ENCODE measurements around the gene ARHGAP28. TPM values are rescaled to one million over a fixed set of nuclear protein-coding genes. Genes with fewer than 3 reads are reported as not detected.
A peak's percentile ranks its signal among the peaks of the same experiment; 100 is the strongest.

ARHGAP28 gene
- total and polyA plus RNA-seq, 7 experiments from 2014 or later, result not detected

DNA sequence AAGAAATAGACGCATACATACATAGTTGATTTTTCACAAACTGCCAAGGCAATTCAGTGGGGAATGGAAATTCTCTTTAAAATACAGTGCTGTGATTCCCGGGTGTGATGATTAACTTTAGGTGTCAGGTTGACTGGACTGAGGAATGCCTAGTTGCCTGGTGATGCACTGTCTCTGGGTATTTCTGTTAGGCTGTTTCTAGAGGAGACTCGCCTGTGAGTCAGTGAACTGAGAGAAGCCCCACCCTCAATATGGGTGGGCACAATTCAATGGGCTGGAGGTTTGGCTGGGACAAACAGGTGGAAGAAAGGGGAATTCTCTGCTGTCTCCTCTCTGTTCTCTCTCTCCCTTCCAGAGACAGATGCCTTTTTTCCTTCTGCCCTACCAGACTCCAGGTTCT, 187.6 kb downstream of the ARHGAP28 start:
- H3K27me3 ChIP-seq (ENCODE audit: control insufficient read depth in 2 of 2, insufficient read depth in 2 of 2, low read length in 2 of 2), result no peaks in the 10 kb centered on the region
- intact Hi-C loops (cut with micrococcal nuclease), result no loop called here
- H3K4me3 Mint-ChIP-seq, result no peak overlapping the region
- H3K27ac ChIP-seq (ENCODE audit: low read depth, low read length), result no peak overlapping the region
- CTCF ChIA-PET, result no interaction called here
- peaks cover 0 to 2% (median 0%) of the 10 kb centered on the region in 7 donors for H3K4me1 Mint-ChIP-seq
- peaks cover 0 to 20% (median 2%) of the 10 kb centered on the region in 5 donors for H3K27me3 Mint-ChIP-seq
- POLR2A ChIA-PET, result no interaction called here
- H3K27ac Mint-ChIP-seq, result no peak overlapping the region
- H3K4me3 ChIP-seq (ENCODE audit: low read length), result no peak overlapping the region
- no peaks in the 10 kb centered on the region for H3K4me1 ChIP-seq (ENCODE audit: control insufficient read depth in 2 of 2, insufficient read depth in 2 of 2, low read length in 2 of 2)
- H3K9me3 ChIP-seq (ENCODE audit: control insufficient read depth in 2 of 3, low read length in 3 of 3), result no peaks in the 10 kb centered on the region
- no peaks in the 10 kb centered on the region for H3K36me3 Mint-ChIP-seq
- no peak for ATAC-seq
- no peak for DNase-seq
- no peaks in the 10 kb centered on the region for H3K36me3 ChIP-seq (ENCODE audit: control insufficient read depth in 2 of 3, insufficient read depth in 3 of 3, low read length in 3 of 3)
- H3K9me3 Mint-ChIP-seq, result peaks cover 0 to 6% (median 2%) of the 10 kb centered on the region in 11 donors

GRCh38 chr18:6920099-6920955, 190.8 kb downstream of the ARHGAP28 start:
- CTCF ChIA-PET, result no interaction called here
- peaks cover 0 to 2% (median 0%) of the 10 kb centered on the region in 7 donors for H3K4me1 Mint-ChIP-seq

DNA sequence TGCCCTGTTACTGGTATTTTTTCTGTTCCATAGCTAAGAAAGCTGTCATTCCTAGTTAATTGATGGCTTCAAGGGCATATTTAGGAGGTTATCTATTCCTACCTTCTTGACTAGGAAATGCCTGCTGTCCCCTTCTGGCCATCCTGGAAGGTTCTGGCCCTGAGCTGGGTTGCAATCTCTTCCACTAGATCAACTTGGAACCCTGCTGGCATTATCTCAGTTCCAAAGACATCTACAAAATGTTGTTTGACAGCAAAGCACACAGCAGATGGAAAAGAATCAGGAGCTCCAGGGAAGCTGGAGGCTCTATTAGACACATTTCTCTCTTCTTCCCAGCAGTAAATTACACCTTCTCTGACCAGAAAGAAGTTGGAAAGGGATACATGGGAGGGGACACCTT, 192.1 kb downstream of the ARHGAP28 start:
- H3K27me3 Mint-ChIP-seq, result peaks cover 0 to 20% (median 2%) of the 10 kb centered on the region in 5 donors
- peaks cover 0 to 11% (median 3%) of the 10 kb centered on the region in 11 donors for H3K9me3 Mint-ChIP-seq
- no peak overlapping the region for H3K27ac Mint-ChIP-seq
- no peak for DNase-seq
- H3K4me1 Mint-ChIP-seq, result peaks cover 0 to 2% (median 0%) of the 10 kb centered on the region in 7 donors
- Histone ChIP-seq H3K27me3 (ENCODE audit: control insufficient read depth in 2 of 2, insufficient read depth in 2 of 2, low read length in 2 of 2) (no peaks in the 10 kb centered on the region), H3K9me3 (ENCODE audit: control insufficient read depth in 2 of 3, low read length in 3 of 3) (no peaks in the 10 kb centered on the region), H3K4me1 (ENCODE audit: control insufficient read depth in 2 of 2, insufficient read depth in 2 of 2, low read length in 2 of 2) (no peaks in the 10 kb centered on the region), H3K4me3 (ENCODE audit: low read length) (no peak overlapping the region), H3K36me3 (ENCODE audit: control insufficient read depth in 2 of 3, insufficient read depth in 3 of 3, low read length in 3 of 3) (no peaks in the 10 kb centered on the region), H3K27ac (ENCODE audit: low read depth, low read length) (no peak overlapping the region)
- ChIA-PET CTCF (no interaction called here), POLR2A (no interaction called here)
- intact Hi-C loops (cut with micrococcal nuclease), result no loop called here
- H3K36me3 Mint-ChIP-seq, result no peaks in the 10 kb centered on the region
- no peak overlapping the region for H3K4me3 Mint-ChIP-seq
- ATAC-seq, result no peak

More at GRCh38 chr18:6920099-6920955, 190.8 kb downstream of the ARHGAP28 start:
- intact Hi-C loops (cut with micrococcal nuclease), result no loop called here
- Mint-ChIP-seq H3K9me3 (peaks cover 0 to 11% (median 3%) of the 10 kb centered on the region in 11 donors), H3K4me3 (peak overlapping the region in 1 of 10 donors; percentile 4), H3K27ac (peak overlapping the region in 2 of 9 donors; percentile 32 to 76), H3K36me3 (no peaks in the 10 kb centered on the region), H3K27me3 (peaks cover 0 to 20% (median 2%) of the 10 kb centered on the region in 5 donors)
- no peaks in the 10 kb centered on the region for H3K36me3 ChIP-seq (ENCODE audit: control insufficient read depth in 2 of 3, insufficient read depth in 3 of 3, low read length in 3 of 3)
- no peaks in the 10 kb centered on the region for H3K27me3 ChIP-seq (ENCODE audit: control insufficient read depth in 2 of 2, insufficient read depth in 2 of 2, low read length in 2 of 2)
- POLR2A ChIA-PET, result no interaction called here
- no peak overlapping the region for H3K4me3 ChIP-seq (ENCODE audit: low read length)
- H3K4me1 ChIP-seq (ENCODE audit: control insufficient read depth in 2 of 2, insufficient read depth in 2 of 2, low read length in 2 of 2), result no peaks in the 10 kb centered on the region
- ATAC-seq, result no peak
- no peak for DNase-seq
- H3K9me3 ChIP-seq (ENCODE audit: control insufficient read depth in 2 of 3, low read length in 3 of 3), result no peaks in the 10 kb centered on the region
- H3K27ac ChIP-seq (ENCODE audit: low read depth, low read length), result no peak overlapping the region

DNA sequence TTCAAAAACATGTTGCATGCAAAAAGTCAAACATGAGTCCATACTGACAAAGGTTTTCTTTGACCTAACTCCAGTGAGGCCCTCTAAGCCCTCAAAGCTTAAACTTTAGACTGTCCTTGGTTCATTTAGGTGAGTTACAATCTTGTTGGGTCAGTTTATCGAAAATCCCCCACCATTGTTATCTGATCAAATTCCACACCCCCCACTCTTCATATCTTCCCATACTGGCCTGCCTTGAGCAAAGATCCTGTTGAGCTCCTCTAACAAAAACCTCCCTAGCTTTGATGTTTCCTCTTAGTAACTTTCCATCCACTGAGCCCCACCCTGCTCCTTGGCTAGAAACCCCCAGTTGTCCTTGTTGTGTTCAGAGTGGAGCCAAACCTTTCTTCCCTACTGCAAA, 193.7 kb downstream of the ARHGAP28 start:
- Histone ChIP-seq H3K4me1 (ENCODE audit: control insufficient read depth in 2 of 2, insufficient read depth in 2 of 2, low read length in 2 of 2) (no peaks in the 10 kb centered on the region), H3K27ac (ENCODE audit: low read depth, low read length) (no peak overlapping the region), H3K27me3 (ENCODE audit: control insufficient read depth in 2 of 2, insufficient read depth in 2 of 2, low read length in 2 of 2) (no peaks in the 10 kb centered on the region), H3K9me3 (ENCODE audit: control insufficient read depth in 2 of 3, low read length in 3 of 3) (no peaks in the 10 kb centered on the region), H3K36me3 (ENCODE audit: control insufficient read depth in 2 of 3, insufficient read depth in 3 of 3, low read length in 3 of 3) (no peaks in the 10 kb centered on the region), H3K4me3 (ENCODE audit: low read length) (no peak overlapping the region)
- peaks cover 0 to 14% (median 2%) of the 10 kb centered on the region in 5 donors for H3K27me3 Mint-ChIP-seq
- H3K4me3 Mint-ChIP-seq, result no peak overlapping the region
- no peaks in the 10 kb centered on the region for H3K36me3 Mint-ChIP-seq
- no peak overlapping the region for H3K27ac Mint-ChIP-seq
- DNase-seq, result no peak
- peaks cover 0 to 2% (median 0%) of the 10 kb centered on the region in 7 donors for H3K4me1 Mint-ChIP-seq
- H3K9me3 Mint-ChIP-seq, result peaks cover 0 to 10% (median 3%) of the 10 kb centered on the region in 11 donors
- intact Hi-C loops (cut with micrococcal nuclease), result no loop called here
- ChIA-PET CTCF (no interaction called here), POLR2A (no interaction called here)
- ATAC-seq, result no peak

DNA sequence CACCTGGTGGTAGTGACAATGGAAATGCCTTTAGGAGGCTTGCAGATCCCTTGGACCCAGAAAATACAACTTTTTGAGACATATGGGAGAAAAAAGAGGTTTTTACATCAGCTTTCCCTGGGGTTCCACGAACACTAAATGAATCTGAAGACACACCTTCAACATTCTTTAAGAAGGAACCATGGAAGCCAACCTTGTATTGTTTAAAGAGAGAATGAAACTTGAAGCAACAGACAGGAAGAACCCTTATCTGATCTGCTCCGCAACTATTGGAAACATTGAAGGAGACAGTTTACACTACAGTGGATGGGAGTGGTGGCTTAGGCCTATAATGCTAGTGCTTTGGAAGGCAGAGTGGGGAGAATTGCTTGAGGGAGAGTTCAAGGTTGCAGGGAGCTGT, 197.6 kb downstream of the ARHGAP28 start:
- Mint-ChIP-seq H3K27ac (no peak overlapping the region), H3K4me1 (no peaks in the 10 kb centered on the region), H3K9me3 (peaks cover 0 to 15% (median 5%) of the 10 kb centered on the region in 11 donors), H3K4me3 (no peak overlapping the region), H3K27me3 (no peaks in the 10 kb centered on the region), H3K36me3 (no peaks in the 10 kb centered on the region)
- intact Hi-C loops (cut with micrococcal nuclease), result no loop called here
- ATAC-seq (no peak), DNase-seq (no peak)
- H3K9me3 ChIP-seq (ENCODE audit: control insufficient read depth in 2 of 3, low read length in 3 of 3), result no peaks in the 10 kb centered on the region
- CTCF ChIA-PET, result no interaction called here
- H3K27me3 ChIP-seq (ENCODE audit: control insufficient read depth in 2 of 2, insufficient read depth in 2 of 2, low read length in 2 of 2), result no peaks in the 10 kb centered on the region
- no peaks in the 10 kb centered on the region for H3K4me1 ChIP-seq (ENCODE audit: control insufficient read depth in 2 of 2, insufficient read depth in 2 of 2, low read length in 2 of 2)
- H3K27ac ChIP-seq (ENCODE audit: low read depth, low read length), result no peak overlapping the region
- H3K4me3 ChIP-seq (ENCODE audit: low read length), result no peak overlapping the region
- H3K36me3 ChIP-seq (ENCODE audit: control insufficient read depth in 2 of 3, insufficient read depth in 3 of 3, low read length in 3 of 3), result no peaks in the 10 kb centered on the region
- POLR2A ChIA-PET, result no interaction called here

DNA sequence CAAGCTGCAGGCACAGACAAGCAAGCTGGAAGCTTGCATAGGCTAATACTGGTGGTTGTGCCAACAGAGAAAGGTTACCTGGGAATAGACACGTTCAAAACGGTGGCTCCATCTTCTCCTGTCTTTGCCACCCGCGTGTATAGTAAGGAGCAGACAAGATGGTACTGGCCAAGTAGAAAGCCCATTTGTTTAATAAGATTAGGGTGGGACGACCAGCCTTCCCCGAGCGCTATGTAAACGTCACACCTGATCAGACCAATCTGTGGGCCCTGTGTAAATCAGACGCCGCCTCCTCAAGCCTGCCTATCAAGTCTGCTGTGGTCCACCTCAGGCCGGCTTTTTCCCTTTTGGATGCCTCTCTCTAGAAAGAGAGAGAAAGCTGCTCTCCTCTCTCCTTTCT, 198.8 kb downstream of the ARHGAP28 start:
- no peak overlapping the region for H3K4me3 Mint-ChIP-seq
- no peak overlapping the region for H3K27ac ChIP-seq (ENCODE audit: low read depth, low read length)
- no peaks in the 10 kb centered on the region for H3K4me1 Mint-ChIP-seq
- no peaks in the 10 kb centered on the region for H3K27me3 Mint-ChIP-seq
- H3K9me3 Mint-ChIP-seq, result peaks cover 0 to 13% (median 4%) of the 10 kb centered on the region in 11 donors
- no peak overlapping the region for H3K27ac Mint-ChIP-seq
- ChIA-PET CTCF (no interaction called here), POLR2A (no interaction called here)
- H3K4me3 ChIP-seq (ENCODE audit: low read length), result no peak overlapping the region
- no peaks in the 10 kb centered on the region for H3K36me3 Mint-ChIP-seq
- intact Hi-C loops (cut with micrococcal nuclease), result no loop called here
- H3K4me1 ChIP-seq (ENCODE audit: control insufficient read depth in 2 of 2, insufficient read depth in 2 of 2, low read length in 2 of 2), result no peaks in the 10 kb centered on the region
- ATAC-seq (no peak), DNase-seq (no peak)
- H3K9me3 ChIP-seq (ENCODE audit: control insufficient read depth in 2 of 3, low read length in 3 of 3), result no peaks in the 10 kb centered on the region
- H3K27me3 ChIP-seq (ENCODE audit: control insufficient read depth in 2 of 2, insufficient read depth in 2 of 2, low read length in 2 of 2), result no peaks in the 10 kb centered on the region
- no peaks in the 10 kb centered on the region for H3K36me3 ChIP-seq (ENCODE audit: control insufficient read depth in 2 of 3, insufficient read depth in 3 of 3, low read length in 3 of 3)
